ENCODE measurements around the gene DIAPH2.

The DIAPH2 gene

GRCh38 chrX:97200454-97200853 is 515.8 kb downstream of the DIAPH2 start:
- DNase-seq (ENCODE audit: low read depth, low spot score), result no peak
- H3K4me3 ChIP-seq (ENCODE audit: low read length), result no peak overlapping the region
- peaks cover 1% of the 10 kb centered on the region; the same call in 1 of the 2 replicates for H3K4me1 ChIP-seq (ENCODE audit: control insufficient read depth, insufficient read depth, low read length)
- H3K36me3 ChIP-seq (ENCODE audit: control insufficient read depth, insufficient read depth, low read length), result no peaks in the 10 kb centered on the region
- no CpG with 5 or more reads among the region's 9 CpGs for WGBS (ENCODE audit: insufficient coverage, insufficient read length)
- no peaks in the 10 kb centered on the region for H3K9me3 ChIP-seq (ENCODE audit: control insufficient read depth, insufficient read depth, low read length)
- H3K27me3 ChIP-seq (ENCODE audit: control insufficient read depth, insufficient read depth, low read length), result no peaks in the 10 kb centered on the region
- H3K27ac ChIP-seq (ENCODE audit: low read length), result no peak overlapping the region

DNA sequence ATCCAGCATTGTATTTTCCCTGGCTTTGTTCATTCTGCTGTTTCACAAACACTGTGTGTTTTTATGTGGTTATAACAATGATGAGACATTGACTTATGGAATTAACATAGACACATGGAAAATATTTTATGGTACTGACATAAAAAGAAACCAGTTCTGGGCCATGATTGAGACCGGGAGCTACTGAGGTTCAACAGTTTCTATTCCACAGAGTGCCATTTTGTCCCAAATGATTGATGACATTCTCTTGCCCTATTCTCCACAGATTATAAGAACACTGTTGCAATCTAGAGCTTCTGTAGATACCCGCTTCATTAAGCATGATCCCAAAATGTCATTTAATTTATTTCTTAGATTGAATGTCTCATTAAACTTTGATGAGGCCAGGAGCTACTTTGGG is 525.9 kb downstream of the DIAPH2 start:
- WGBS (ENCODE audit: insufficient coverage, insufficient read length), result no CpG with 5 or more reads among the region's 2 CpGs
- H3K27ac ChIP-seq (ENCODE audit: low read length), result no peak overlapping the region
- H3K27me3 ChIP-seq (ENCODE audit: control insufficient read depth, insufficient read depth, low read length), result no peaks in the 10 kb centered on the region
- no peaks in the 10 kb centered on the region for H3K4me1 ChIP-seq (ENCODE audit: control insufficient read depth, insufficient read depth, low read length)
- no peaks in the 10 kb centered on the region for H3K9me3 ChIP-seq (ENCODE audit: control insufficient read depth, insufficient read depth, low read length)
- H3K4me3 ChIP-seq (ENCODE audit: low read length), result no peak overlapping the region
- no peaks in the 10 kb centered on the region for H3K36me3 ChIP-seq (ENCODE audit: control insufficient read depth, insufficient read depth, low read length)
- no peak for DNase-seq (ENCODE audit: low read depth, low spot score)

GRCh38 chrX:97211070-97211469 is 526.4 kb downstream of the DIAPH2 start:
- Histone ChIP-seq H3K27me3 (ENCODE audit: control insufficient read depth, insufficient read depth, low read length) (no peaks in the 10 kb centered on the region), H3K4me1 (ENCODE audit: control insufficient read depth, insufficient read depth, low read length) (no peaks in the 10 kb centered on the region), H3K9me3 (ENCODE audit: control insufficient read depth, insufficient read depth, low read length) (no peaks in the 10 kb centered on the region), H3K27ac (ENCODE audit: low read length) (no peak overlapping the region), H3K36me3 (ENCODE audit: control insufficient read depth, insufficient read depth, low read length) (no peaks in the 10 kb centered on the region), H3K4me3 (ENCODE audit: low read length) (no peak overlapping the region)
- WGBS (ENCODE audit: insufficient coverage, insufficient read length), result no CpG with 5 or more reads among the region's 1 CpG
- no peak for DNase-seq (ENCODE audit: low read depth, low spot score)

DNA sequence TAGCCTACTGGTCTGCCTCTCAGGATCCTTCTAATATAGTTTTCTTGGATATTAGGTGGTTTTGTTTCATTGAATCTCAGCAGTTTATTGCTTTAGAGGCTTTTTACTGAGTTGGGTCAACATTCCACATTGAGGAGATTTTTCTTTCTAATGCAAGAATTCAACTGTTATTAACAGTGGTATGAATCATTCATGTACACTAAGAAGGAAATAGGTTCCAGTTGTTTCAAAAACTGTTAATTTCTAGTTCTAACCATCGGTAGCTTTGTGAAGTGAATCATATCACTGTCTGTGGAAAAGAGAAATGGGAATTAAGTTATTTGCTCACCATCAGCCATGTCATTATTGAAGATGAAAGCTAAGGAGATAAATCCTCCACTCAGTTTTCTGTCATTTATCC is 530.5 kb downstream of the DIAPH2 start:
- no peaks in the 10 kb centered on the region for H3K4me1 ChIP-seq (ENCODE audit: control insufficient read depth, insufficient read depth, low read length)
- H3K9me3 ChIP-seq (ENCODE audit: control insufficient read depth, insufficient read depth, low read length), result no peaks in the 10 kb centered on the region
- no peak for DNase-seq (ENCODE audit: low read depth, low spot score)
- no CpG with 5 or more reads among the region's 1 CpG for WGBS (ENCODE audit: insufficient coverage, insufficient read length)
- no peak overlapping the region for H3K4me3 ChIP-seq (ENCODE audit: low read length)
- no peaks in the 10 kb centered on the region for H3K36me3 ChIP-seq (ENCODE audit: control insufficient read depth, insufficient read depth, low read length)
- H3K27ac ChIP-seq (ENCODE audit: low read length), result no peak overlapping the region
- no peaks in the 10 kb centered on the region for H3K27me3 ChIP-seq (ENCODE audit: control insufficient read depth, insufficient read depth, low read length)

DNA sequence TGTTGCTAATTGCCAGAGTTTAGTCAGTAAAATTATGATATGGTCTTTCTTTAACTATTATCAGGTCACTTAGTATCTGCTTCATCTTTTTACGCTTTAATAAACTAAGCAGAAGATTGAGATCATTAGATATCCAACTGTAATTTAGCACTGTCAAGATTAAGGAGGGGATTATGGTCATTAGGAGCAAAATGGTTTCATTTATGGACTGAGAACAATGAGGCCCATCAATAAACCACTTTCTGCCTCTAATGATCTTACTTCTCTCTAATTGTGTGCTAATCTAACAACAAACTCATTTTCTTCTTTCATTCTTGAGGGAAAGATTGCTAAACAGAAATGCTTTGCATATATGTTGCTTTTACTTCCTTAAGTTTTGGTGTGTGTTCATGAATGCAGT is 539.5 kb downstream of the DIAPH2 start:
- no CpG with 5 or more reads among the region's 1 CpG for WGBS (ENCODE audit: insufficient coverage, insufficient read length)
- H3K27ac ChIP-seq (ENCODE audit: low read length), result no peak overlapping the region

DNA sequence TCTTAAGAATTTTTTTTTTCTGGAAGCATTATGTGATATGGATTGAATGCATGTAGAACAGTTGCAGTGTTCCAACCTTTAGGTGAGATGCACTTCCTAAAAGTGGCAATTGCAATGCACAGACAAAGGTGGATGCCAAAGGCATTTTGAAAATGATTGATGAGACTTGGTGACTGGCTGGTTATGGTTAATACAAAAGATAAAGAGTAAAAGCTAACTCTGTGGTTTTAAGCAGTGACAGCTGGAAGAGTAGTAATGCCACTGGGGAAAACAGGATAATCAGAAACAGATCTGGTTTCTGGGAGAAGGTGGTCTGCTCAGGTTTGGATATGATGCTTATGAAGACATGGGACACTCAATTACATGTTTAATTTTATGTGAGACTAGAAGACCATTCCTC is 544.7 kb downstream of the DIAPH2 start:
- DNase-seq (ENCODE audit: low read depth, low spot score), result no peak
- Histone ChIP-seq H3K27me3 (ENCODE audit: control insufficient read depth, insufficient read depth, low read length) (no peaks in the 10 kb centered on the region), H3K4me3 (ENCODE audit: low read length) (no peak overlapping the region), H3K27ac (ENCODE audit: low read length) (no peak overlapping the region), H3K4me1 (ENCODE audit: control insufficient read depth, insufficient read depth, low read length) (no peaks in the 10 kb centered on the region), H3K9me3 (ENCODE audit: control insufficient read depth, insufficient read depth, low read length) (no peaks in the 10 kb centered on the region), H3K36me3 (ENCODE audit: control insufficient read depth, insufficient read depth, low read length) (no peaks in the 10 kb centered on the region)

More for the DNA sequence above, 539.5 kb downstream of the DIAPH2 start:
- no peak overlapping the region for H3K4me3 ChIP-seq (ENCODE audit: low read length)
- no peaks in the 10 kb centered on the region for H3K4me1 ChIP-seq (ENCODE audit: control insufficient read depth, insufficient read depth, low read length)
- H3K36me3 ChIP-seq (ENCODE audit: control insufficient read depth, insufficient read depth, low read length), result no peaks in the 10 kb centered on the region
- no peaks in the 10 kb centered on the region for H3K27me3 ChIP-seq (ENCODE audit: control insufficient read depth, insufficient read depth, low read length)
- no peaks in the 10 kb centered on the region for H3K9me3 ChIP-seq (ENCODE audit: control insufficient read depth, insufficient read depth, low read length)
- no peak for DNase-seq (ENCODE audit: low read depth, low spot score)

GRCh38 chrX:97230948-97231347 is 546.3 kb downstream of the DIAPH2 start:
- H3K27ac ChIP-seq (ENCODE audit: low read length), result no peak overlapping the region

GRCh38 chrX:97234471-97235081 is 549.9 kb downstream of the DIAPH2 start:
- Histone ChIP-seq H3K4me1 (ENCODE audit: control insufficient read depth, insufficient read depth, low read length) (no peaks in the 10 kb centered on the region), H3K27ac (ENCODE audit: low read length) (no peak overlapping the region), H3K4me3 (ENCODE audit: low read length) (no peak overlapping the region), H3K27me3 (ENCODE audit: control insufficient read depth, insufficient read depth, low read length) (no peaks in the 10 kb centered on the region), H3K36me3 (ENCODE audit: control insufficient read depth, insufficient read depth, low read length) (no peaks in the 10 kb centered on the region), H3K9me3 (ENCODE audit: control insufficient read depth, insufficient read depth, low read length) (no peaks in the 10 kb centered on the region)
- WGBS (ENCODE audit: insufficient coverage, insufficient read length), result no CpG with 5 or more reads among the region's 3 CpGs
- DNase-seq (ENCODE audit: low read depth, low spot score), result no peak

More at GRCh38 chrX:97230948-97231347, 546.3 kb downstream of the DIAPH2 start:
- no CpG with 5 or more reads among the region's 3 CpGs for WGBS (ENCODE audit: insufficient coverage, insufficient read length)
- Histone ChIP-seq H3K9me3 (ENCODE audit: control insufficient read depth, insufficient read depth, low read length) (no peaks in the 10 kb centered on the region), H3K27me3 (ENCODE audit: control insufficient read depth, insufficient read depth, low read length) (no peaks in the 10 kb centered on the region), H3K4me3 (ENCODE audit: low read length) (no peak overlapping the region), H3K36me3 (ENCODE audit: control insufficient read depth, insufficient read depth, low read length) (no peaks in the 10 kb centered on the region), H3K4me1 (ENCODE audit: control insufficient read depth, insufficient read depth, low read length) (no peaks in the 10 kb centered on the region)
- no peak for DNase-seq (ENCODE audit: low read depth, low spot score)

- no peak for DNase-seq (ENCODE audit: low read depth, low spot score)
- H3K4me1 ChIP-seq (ENCODE audit: control insufficient read depth, insufficient read depth, low read length), result no peaks in the 10 kb centered on the region
- no CpG with 5 or more reads among the region's 5 CpGs for WGBS (ENCODE audit: insufficient coverage, insufficient read length)
- no peak overlapping the region for H3K4me3 ChIP-seq (ENCODE audit: low read length)
- H3K36me3 ChIP-seq (ENCODE audit: control insufficient read depth, insufficient read depth, low read length), result no peaks in the 10 kb centered on the region
- H3K9me3 ChIP-seq (ENCODE audit: control insufficient read depth, insufficient read depth, low read length), result no peaks in the 10 kb centered on the region
- H3K27ac ChIP-seq (ENCODE audit: low read length), result no peak overlapping the region
- no peaks in the 10 kb centered on the region for H3K27me3 ChIP-seq (ENCODE audit: control insufficient read depth, insufficient read depth, low read length)
Observed at GRCh38 chrX:97238632-97239031, 554.0 kb downstream of the DIAPH2 start.

DNA sequence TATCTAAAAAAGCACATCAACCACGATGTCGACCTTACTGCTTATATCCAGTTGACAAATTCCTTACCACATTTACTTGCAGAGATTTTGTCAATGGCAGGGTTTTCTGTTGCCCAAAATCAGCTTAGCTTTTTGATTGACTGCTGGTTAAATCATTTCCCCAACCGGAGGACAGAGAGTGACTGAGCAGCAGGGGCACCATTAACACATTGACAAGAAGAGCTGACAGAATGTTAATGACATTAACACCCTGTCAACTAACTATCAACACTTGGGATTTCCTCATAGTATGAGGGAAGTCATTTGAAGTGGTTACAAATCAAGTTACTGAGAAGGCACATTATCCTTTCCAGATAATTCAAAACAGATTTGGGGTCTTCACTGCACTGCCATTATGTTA is 567.5 kb downstream of the DIAPH2 start:
- Histone ChIP-seq H3K4me3 (ENCODE audit: low read length) (no peak overlapping the region), H3K27ac (ENCODE audit: low read length) (no peak overlapping the region), H3K9me3 (ENCODE audit: control insufficient read depth, insufficient read depth, low read length) (no peaks in the 10 kb centered on the region), H3K36me3 (ENCODE audit: control insufficient read depth, insufficient read depth, low read length) (no peaks in the 10 kb centered on the region), H3K27me3 (ENCODE audit: control insufficient read depth, insufficient read depth, low read length) (no peaks in the 10 kb centered on the region), H3K4me1 (ENCODE audit: control insufficient read depth, insufficient read depth, low read length) (no peaks in the 10 kb centered on the region)
- no peak for DNase-seq (ENCODE audit: low read depth, low spot score)
- WGBS (ENCODE audit: insufficient coverage, insufficient read length), result no CpG with 5 or more reads among the region's 3 CpGs

- Histone ChIP-seq H3K4me1 (ENCODE audit: control insufficient read depth, insufficient read depth, low read length) (no peaks in the 10 kb centered on the region), H3K4me3 (ENCODE audit: low read length) (no peak overlapping the region), H3K27me3 (ENCODE audit: control insufficient read depth, insufficient read depth, low read length) (no peaks in the 10 kb centered on the region), H3K36me3 (ENCODE audit: control insufficient read depth, insufficient read depth, low read length) (no peaks in the 10 kb centered on the region), H3K9me3 (ENCODE audit: control insufficient read depth, insufficient read depth, low read length) (no peaks in the 10 kb centered on the region), H3K27ac (ENCODE audit: low read length) (no peak overlapping the region)
- no peak for DNase-seq (ENCODE audit: low read depth, low spot score)
- no CpG with 5 or more reads among the region's 5 CpGs for WGBS (ENCODE audit: insufficient coverage, insufficient read length)
Observed at GRCh38 chrX:97260679-97261078, 576.0 kb downstream of the DIAPH2 start.

All from iPS DF 6.9 (cell line).